Heart left ventricle (tissue), 16 donors: ENCODE results near the gene RNF141. TPM values are rescaled to one million over a fixed set of nuclear protein-coding genes. Genes with fewer than 3 reads are reported as not detected.

Experiments
- ATAC-seq, 4 donors: fragments of 200-7000 bp; cut with Tn5 transposase; one replicate each; pipeline ENCODE4 v1.9.1; 2020 to 2022; ENCODE audit warnings: moderate library complexity in 4 of 4, mild to moderate bottlenecking in 3 of 4, moderate number of reproducible peaks in 1 of 4
- DNase-seq, 5 donors: peaks; one replicate each; pipeline ENCODE4 v3.0.0-alpha.2; 2020
- H3K27ac ChIP-seq, 12 donors: fragments of 200-600 bp; sonication (generic) in 4 of 12; one replicate each; pipeline versions ENCODE4 v1.5.0 to v1.8.0; 2016 to 2022; ENCODE audit warnings: mild to moderate bottlenecking in 2 of 12
- H3K27me3 ChIP-seq, 9 donors: fragments of 200-600 bp; sonication (generic) in 2 of 9; one replicate each; pipeline versions ENCODE4 v1.5.1 to v1.8.0; 2016 to 2022; ENCODE audit warnings: mild to moderate bottlenecking in 3 of 9
- H3K36me3 ChIP-seq, 9 donors: fragments of 200-600 bp; sonication (generic) in 2 of 9; one replicate each; pipeline versions ENCODE4 v1.5.0 to v1.8.0; 2018 to 2022; ENCODE audit warnings: mild to moderate bottlenecking in 2 of 9
- H3K4me1 ChIP-seq, 12 donors: fragments of 200-600 bp; sonication (generic) in 4 of 12; one replicate each; pipeline versions ENCODE4 v1.5.0 to v1.8.0; 2016 to 2022; ENCODE audit warnings: mild to moderate bottlenecking in 3 of 12
- H3K4me3 ChIP-seq, 12 donors: fragments of 200-600 bp; sonication (generic) in 4 of 12; one replicate each; pipeline versions ENCODE4 v1.5.0 to v1.8.0; 2017 to 2022; ENCODE audit warnings: mild to moderate bottlenecking in 9 of 12, moderate library complexity in 4 of 12
- H3K9me3 ChIP-seq, 12 donors: fragments of 200-600 bp; sonication (generic) in 4 of 12; one replicate each; pipeline versions ENCODE4 v1.5.0 to v1.8.0; 2016 to 2022; ENCODE audit warnings: mild to moderate bottlenecking in 1 of 12
- CTCF ChIP-seq, 12 donors: fragments of 200-600 bp; sonication (generic) in 4 of 12; IDR thresholded peaks; one replicate each; pipeline versions ENCODE4 v1.5.0 to v1.8.0; 2018 to 2022; ENCODE audit warnings: antibody characterized with exemption in 12 of 12, mild to moderate bottlenecking in 5 of 12
- POLR2A ChIP-seq, 2 donors: fragments of 450-650 bp; IDR thresholded peaks; one replicate each; pipeline ENCODE4 v1.6.1; 2017; ENCODE audit warnings: antibody characterized with exemption in 2 of 2, mild to moderate bottlenecking in 2 of 2, moderate library complexity in 2 of 2
- WGBS, 4 donors: extraction: QIAGEN DNeasy Blood & Tissue Kit in 2 of 4; methylation state at CpG; one replicate each; pipeline versions ENCODE4 v1.1.5 to v1.1.7; 2013 to 2018; 5-methylcytosine and 5-hydroxymethylcytosine counted together
- intact Hi-C, 10 donors: fragments of 100-400 bp; cut with DNase I; formaldehyde crosslinking; loops; one replicate each; pipeline versions ENCODE4 v1.11.1 to v1.14.2; 2022
- polyA plus RNA-seq, 2 donors: library from polyadenylated mRNA; stranded (reverse); fragments of 200-250 nt; gene quantifications; one replicate each; pipeline ENCODE4 v1.2.3, GENCODE V29; 2013
- total RNA-seq, 9 donors: library from RNA; depleted of rRNA in 2 of 9; stranded (reverse); fragments of >200 nt in 2 of 9; fragmentation: NEBNext Ultra II Directional in 3 of 9; extraction: Animal tissue kit (Norgen Biotek cat#: 25700) in 3 of 9; gene quantifications; one replicate each; pipeline versions ENCODE4 v1.1.0 to v1.2.4, GENCODE V29; 2016 to 2023
- donor health status: ischemic (EF 13 %, LVEDD 7.1; RV severe dilation, severe dysfunction).
- donor health status: healthy with polysubstance abuse.
- donor health status: DM: no; HTN: yes; CAD: no.
- donor health status: DM: no; HTN: no; CAD: no.
- donor health status: ischemic (EF 25% LVEDD 6.9; RV normal size, moderate dysfunction).
- donor health status: ischemic (EF 25% LVEDD 5.7; RV mildly dilated, moderate dysfunction).
- donor health status: healthy.
- donor health status: DM: yes; HTN: yes; CAD: no.
- donor health status: ischemic (EF 35%, LVEDD 5.7; RV mildly dilated, moderate dysfunction).
- donor health status: nonischemic (EF 11% LVEDD 7.7; RV severe dilation, severe dysfunction).
- donor health status: DM: yes; HTN: yes; CAD: no.
- donor health status: PGD.
- donor health status: ischemic (EF 29% LVEDD 5.4; RV normal size, mild dysfunction).
- donor health status: nonischemic (EF 23%, LVEDD 6.1; RV moderate dilation, normal function).

The RNF141 gene
- total and polyA plus RNA-seq, 11 donors = 7.8 to 42.8 (median 30.7) TPM

GRCh38 chr11:10488934-10489691, 51.9 kb downstream of the RNF141 start:
- H3K4me1 ChIP-seq = peaks cover 0 to 20% (median 6%) of the 10 kb centered on the region in 12 donors
- H3K4me3 ChIP-seq = no peak overlapping the region
- no peak for TF ChIP-seq POLR2A (IDR thresholded peaks at IDR 0.05)
- no peak for TF ChIP-seq CTCF (IDR thresholded peaks at IDR 0.05)
- no peak overlapping the region for H3K27ac ChIP-seq
- DNase-seq (no peak), ATAC-seq (no peak)
- peaks cover 0 to 63% (median 0%) of the 10 kb centered on the region in 9 donors for H3K36me3 ChIP-seq
- WGBS, 4 donors = 96 to 99% (median 97%) methylated on average over 11 of the region's 11 CpGs
- no peaks in the 10 kb centered on the region for H3K27me3 ChIP-seq
- no peaks in the 10 kb centered on the region for H3K9me3 ChIP-seq
- intact Hi-C loops = no loop called here

- DNase-seq (no peak), ATAC-seq (no peak)
- Histone ChIP-seq H3K36me3 (peaks cover 0 to 61% (median 0%) of the 10 kb centered on the region in 9 donors), H3K27ac (no peak overlapping the region), H3K4me3 (no peak overlapping the region), H3K27me3 (no peaks in the 10 kb centered on the region), H3K4me1 (peaks cover 0 to 20% (median 6%) of the 10 kb centered on the region in 12 donors), H3K9me3 (no peaks in the 10 kb centered on the region)
- TF ChIP-seq CTCF (IDR thresholded peaks at IDR 0.05) (no peak), POLR2A (IDR thresholded peaks at IDR 0.05) (no peak)
- intact Hi-C loops = no loop called here
- 84 to 93% (median 88%) methylated on average over 13 of the region's 13 CpGs for WGBS, 4 donors
These were observed 52.7 kb downstream of the RNF141 start for GRCh38 chr11:10488121-10488933.

GRCh38 chr11:10487002-10487647, 53.9 kb downstream of the RNF141 start:
- peaks cover 0 to 20% (median 6%) of the 10 kb centered on the region in 12 donors for H3K4me1 ChIP-seq
- no peak overlapping the region for H3K4me3 ChIP-seq
- H3K27me3 ChIP-seq = no peaks in the 10 kb centered on the region
- DNase-seq = no peak
- H3K36me3 ChIP-seq = peaks cover 0 to 55% (median 0%) of the 10 kb centered on the region in 9 donors
- no peak for TF ChIP-seq CTCF (IDR thresholded peaks at IDR 0.05)
- no peak for TF ChIP-seq POLR2A (IDR thresholded peaks at IDR 0.05)
- intact Hi-C loops = no loop called here
- no peak overlapping the region for H3K27ac ChIP-seq
- no peaks in the 10 kb centered on the region for H3K9me3 ChIP-seq
- WGBS, 4 donors = 94 to 96% (median 96%) methylated on average over 16 of the region's 16 CpGs
- no peak for ATAC-seq
